ENCODE measurements around the gene TARDBP. TPM values are rescaled to one million over a fixed set of nuclear protein-coding genes. Genes with fewer than 3 reads are reported as not detected.
"Not testable (repeated sequence)": the region's sequence is repeated elsewhere in the genome, so short reads cannot be mapped to it uniquely, and the experiment has no call there.

TARDBP gene
- total RNA-seq, 1 experiment from 2014 or later = 67.2 TPM

DNA sequence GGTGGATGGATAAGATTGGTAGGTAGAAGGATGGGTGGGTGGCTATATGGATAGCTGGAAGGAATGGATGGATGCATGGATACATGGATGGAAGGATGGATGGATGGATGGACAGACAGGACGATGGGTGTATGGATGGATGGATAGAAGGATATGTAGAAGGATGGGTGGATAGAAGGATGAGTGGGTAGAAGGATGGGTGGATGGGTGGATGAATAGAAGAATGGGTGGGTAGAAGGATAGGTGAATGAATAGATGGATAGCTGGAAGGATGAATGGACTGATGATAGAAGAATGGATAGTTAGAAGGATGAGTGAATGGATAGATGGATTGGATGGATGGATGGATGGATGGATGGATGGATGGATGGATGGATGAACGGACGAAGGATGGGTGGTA lies 29.6 kb downstream of the TARDBP start:
- DNase-seq (ENCODE audit: low spot score) = no peak

DNA sequence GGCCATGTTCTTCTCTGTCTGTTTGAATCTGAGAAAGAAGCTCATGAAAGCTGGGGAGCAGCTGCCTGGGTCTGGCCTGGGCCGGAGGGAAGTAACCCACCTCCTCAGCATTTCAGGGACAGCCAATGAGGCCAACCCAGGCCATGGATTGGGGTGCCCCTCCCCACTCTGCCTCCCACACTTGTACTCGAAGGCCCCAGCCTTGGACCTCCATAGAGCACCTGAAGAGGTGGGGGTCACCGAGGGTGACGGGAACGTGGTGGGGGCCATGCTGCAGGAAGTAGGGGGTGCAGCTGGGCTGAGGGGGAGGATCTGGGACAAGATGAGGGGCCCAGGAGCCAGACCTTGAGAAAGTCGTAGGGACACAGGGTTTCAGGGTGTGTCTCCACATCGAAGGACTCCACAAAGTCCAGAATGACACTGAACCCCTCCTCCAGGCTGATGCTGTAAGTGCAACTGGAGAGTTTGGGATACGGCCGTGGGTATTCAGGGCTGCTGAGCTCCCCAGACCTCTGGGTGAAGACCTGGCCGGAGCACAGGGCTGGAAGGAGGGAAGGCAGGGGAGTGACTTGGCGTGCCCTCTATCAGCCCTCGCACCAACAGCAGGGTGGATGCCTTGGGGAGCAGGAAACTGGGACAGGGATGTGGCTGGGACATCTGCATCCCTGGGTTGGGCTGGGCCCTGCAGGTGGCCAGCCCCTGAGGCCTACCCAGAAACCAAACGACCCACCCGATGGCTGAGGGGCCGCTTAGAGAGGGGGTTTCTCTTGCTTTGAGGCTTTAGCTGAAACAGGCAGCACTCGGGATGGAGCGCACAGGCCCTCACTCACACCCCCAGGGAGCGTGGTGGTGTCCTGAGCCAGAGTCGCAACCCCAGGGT lies 30.8 kb downstream of the TARDBP start:
- DNase-seq (ENCODE audit: low spot score) = no peak

DNA sequence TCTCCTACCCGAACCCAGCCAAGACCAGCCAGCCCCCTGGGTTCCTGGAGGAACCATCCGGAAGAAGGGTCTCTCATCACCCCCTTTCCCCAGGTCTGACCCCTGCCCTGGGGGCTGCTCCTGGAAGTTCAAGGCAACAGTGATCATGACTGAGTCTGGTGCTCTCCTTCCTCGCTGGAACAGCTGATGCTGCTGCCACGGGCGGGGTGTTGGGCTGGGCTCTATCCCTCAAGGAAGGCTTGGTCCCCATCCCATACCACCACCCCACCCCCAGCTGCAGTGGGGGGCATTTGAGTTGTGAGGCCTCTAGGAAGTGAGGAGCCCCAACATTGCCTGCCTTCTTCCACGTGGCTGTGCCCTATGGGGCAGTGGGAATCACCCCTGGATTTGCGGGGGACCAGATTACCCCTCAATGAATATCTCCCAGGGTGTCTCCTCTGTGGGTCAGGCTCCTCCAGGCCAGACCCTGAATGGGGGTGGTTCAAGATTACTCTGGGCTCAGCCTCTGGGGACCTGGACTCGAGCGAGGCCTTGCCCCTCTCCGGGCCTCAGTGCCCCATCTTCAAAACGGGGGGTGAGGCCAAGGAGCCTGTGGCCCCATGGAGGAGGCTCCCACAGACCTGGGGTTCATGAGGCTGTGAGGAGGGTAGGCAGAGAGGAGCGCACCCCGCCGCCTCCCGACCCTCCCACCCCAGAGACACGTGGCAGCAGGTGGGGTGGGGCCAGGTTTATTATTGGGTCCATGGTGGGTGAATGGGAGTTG lies 31.8 kb downstream of the TARDBP start:
- DNase-seq (ENCODE audit: low spot score) = no peak

DNA sequence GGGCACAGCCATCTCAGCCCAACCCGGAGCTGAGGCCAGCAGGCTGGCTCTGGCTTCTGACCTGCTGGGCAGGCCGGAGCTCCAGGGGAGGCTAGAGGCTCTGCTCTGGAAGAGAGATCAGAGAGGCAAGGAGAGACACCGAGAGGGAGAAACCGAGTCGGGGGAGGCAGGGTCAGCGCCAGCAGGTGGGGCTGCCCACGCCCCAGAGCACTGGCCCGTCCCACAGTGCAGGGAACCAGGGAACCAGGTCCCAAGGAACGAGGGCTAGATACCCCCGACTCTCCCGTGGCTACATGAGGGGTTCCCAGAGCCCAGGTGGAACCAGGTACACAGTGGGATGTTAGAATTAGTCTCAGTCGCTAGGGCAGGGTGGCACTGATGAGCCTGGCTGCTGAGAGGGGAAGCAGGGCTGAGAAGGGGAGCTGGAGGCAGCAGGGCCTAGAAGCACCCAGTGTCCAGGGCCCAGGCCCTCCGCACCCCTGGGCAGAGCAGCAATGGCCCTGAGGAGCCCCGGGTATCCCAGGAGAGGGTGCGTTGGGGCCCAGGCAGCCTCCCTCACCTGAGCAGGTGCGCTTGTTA lies 32.5 kb downstream of the TARDBP start:
- no peak for DNase-seq (ENCODE audit: low spot score)

DNA sequence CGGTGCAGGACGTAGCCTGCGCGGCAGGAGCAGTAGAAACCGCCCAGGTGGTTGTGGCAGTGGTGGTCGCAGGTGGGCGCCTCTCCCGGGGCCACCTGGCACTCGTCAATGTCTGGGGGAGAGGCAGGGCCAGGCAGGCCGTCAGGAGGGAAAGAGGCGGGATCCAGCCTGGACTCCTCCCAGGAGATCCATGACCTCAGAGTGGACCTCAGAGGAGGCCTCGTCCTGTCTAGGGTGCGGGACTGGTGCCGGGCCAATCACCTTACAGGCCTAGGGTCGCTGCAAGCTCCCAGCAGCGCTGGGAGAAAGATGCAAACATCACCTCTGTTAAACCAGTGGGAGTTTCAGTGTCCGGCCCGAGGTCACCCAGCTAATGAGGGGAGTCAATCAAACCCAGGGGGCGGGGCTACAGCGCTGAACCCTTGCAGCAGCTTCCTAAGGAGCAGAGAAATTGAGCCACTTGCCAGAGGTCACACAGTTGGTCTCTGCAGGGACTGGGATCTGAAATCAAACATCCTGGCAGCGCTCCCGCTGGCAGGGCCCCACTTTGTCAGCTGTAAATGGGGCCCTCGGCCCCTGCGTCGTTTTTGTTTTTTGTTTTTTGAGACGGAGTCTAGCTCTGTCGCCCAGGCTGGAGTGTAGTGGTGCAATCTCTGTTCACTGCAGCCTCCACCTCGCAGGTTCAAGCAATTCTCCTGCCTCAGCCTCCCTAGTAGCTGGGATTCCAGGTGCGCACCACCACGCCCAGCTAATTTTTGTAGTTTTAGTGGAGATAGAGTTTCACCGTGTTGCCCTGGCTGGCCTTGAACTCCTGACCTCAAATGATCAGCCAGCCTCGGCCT lies 33.2 kb downstream of the TARDBP start:
- DNase-seq (ENCODE audit: low spot score) = no peak

DNA sequence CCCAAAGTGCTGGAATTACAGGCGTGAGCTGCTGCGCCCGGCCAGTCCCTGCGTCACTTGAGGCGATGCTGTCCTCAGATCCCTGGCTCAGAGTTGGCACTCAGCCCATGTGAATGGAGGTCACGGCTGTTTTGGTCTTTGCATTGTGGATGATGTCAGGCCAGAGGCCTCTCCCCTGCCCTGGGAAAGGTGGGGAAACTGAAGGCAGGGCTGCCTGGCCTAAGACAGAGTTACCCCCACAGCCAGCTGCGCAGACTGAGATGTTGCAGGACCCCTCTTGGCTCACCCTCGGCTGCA lies 33.8 kb downstream of the TARDBP start:
- DNase-seq (ENCODE audit: low spot score) = no peak

DNA sequence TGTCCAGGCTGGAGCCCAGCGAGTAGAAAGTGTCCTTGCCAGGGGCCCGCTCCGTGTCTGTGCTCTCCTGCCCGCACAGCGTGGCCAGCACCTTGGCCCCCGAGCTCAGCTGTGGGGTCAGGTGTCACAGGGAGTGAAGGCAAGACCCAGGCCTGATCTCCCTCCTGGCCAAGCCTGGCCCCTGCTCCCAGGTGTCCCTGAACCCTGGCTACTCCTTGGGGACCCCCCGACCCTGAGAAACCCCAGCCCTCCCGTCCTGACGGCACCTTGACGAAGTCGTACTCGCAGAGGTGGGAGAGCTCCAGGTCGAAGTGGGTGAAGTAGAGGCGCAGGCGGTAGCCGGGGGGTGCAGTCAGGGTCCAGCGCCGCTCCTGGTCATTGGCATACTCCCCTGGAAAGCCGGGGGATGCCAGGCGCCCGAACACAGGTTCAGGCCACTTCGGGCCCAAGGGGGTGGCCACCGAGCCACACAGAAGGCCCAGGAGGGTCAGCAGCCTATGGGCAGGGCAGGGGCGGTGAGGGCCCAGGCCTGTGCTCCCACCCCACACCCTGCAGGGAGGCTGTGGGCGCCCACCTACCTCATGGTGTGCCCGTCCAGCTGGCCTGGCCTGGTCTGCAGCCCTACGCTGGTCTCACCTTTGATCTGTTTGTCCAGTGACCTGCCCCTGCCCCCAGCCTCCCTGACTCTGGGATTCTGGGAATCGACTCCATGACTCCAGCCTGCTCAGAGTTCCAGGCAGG lies 34.3 kb downstream of the TARDBP start, which contains the start of gene MASP2:
Gene MASP2, minus strand, starts transcription at position 615 of the 741 bp plus-strand sequence. Its CDS starts 32 bp downstream, at position 583.
- DNase-seq (ENCODE audit: low spot score) = no peak

DNA sequence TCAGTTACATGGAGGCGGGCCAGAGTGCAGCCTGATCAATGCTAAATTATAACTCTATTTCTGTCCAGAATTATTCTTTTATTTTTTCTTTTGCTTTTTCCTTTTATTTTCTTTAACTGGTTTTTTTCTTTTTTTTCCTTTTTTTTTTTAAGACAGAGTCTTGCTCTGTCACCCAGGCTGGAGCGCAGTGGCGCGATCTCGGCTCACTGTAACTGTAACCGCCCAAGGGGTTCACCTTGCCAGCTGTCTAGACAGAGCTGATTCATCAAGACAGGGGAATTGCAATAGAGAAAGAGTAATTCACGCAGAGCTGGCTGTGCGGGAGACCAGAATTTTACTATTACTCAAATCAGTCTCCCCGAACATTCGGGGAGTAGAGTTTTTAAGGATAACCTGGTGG lies 38.7 kb downstream of the TARDBP start:
- not testable (repeated sequence) for DNase-seq (ENCODE audit: low spot score)

DNA sequence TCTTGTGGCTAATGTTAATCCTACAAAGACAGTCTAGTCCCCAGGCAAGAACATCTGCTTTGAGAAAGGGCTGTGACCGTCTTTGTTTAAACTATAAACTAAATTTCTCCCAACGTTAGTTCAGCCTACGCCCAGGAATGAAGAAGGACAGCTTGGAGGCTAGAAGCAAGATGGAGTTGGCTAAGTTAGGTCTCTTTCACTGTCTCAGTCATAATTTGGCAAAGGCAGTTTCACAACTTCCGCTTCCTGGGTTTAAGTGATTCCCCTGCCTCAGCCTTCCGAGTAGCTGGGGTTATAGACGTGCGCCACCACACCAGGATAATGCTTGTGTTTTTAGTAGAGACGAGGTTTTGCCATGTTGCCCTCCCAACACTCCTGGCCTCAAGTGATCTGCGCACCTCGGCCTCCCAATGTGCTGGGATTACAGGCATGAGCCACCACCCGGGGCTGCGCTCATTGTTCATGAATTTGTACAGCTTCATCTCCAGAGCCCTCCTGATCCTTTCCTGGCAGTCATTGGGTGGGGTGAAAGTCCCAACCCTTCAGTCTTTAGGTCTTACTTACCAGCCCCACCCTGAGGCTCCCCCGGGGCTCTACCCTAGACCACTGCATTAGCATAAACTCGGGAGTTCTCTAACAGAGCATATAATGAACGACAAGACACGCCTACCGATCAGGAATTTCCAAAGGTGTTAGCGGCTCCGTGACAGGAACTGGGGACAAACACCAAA lies 39.5 kb downstream of the TARDBP start:
- DNase-seq (ENCODE audit: low spot score) = no peak

DNA sequence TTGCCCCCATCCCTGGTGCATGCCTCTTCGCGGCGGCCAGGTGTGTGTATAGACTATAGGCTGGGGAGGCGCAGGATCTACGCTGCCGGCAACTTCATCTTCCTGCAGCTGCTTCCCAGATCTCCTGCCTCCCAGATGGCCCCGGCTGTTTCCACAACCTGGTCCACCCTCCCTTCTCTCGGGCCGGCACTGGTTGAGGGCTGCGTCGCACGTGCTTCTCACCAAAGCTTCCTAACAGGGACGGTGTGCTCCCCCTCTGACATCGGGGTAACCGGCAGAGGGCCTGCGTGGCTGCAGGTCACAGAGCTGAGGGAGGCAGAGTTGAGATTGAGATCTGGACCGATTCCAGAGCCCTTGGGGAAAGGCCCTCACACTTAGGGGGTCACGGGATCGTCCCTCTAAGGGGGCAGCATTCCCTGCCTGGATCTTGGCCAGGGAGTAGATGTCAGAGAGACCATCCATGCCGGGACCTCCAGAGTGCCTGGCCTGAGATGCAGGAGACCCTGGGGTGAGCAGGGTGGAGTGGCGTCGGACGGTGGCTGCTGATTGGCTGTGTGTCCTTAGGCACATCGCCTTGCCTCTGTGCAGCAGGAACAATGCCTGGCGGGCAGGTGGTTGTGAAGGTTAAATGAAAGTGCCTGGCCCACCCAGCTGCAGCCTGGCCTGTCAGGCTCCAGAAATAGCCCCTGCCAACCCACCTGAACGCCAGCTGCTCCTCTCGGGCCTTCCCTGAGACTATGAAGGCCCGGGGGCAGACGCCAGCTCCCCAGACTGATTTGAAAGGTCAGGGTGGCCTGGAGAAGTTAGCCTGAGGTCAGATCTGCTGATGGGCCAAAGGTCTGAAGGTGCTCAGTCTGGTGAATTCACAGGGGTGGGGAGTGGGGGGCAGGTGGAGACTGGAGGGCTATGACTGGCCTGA lies 40.6 kb downstream of the TARDBP start:
- DNase-seq (ENCODE audit: low spot score) = no peak

DNA sequence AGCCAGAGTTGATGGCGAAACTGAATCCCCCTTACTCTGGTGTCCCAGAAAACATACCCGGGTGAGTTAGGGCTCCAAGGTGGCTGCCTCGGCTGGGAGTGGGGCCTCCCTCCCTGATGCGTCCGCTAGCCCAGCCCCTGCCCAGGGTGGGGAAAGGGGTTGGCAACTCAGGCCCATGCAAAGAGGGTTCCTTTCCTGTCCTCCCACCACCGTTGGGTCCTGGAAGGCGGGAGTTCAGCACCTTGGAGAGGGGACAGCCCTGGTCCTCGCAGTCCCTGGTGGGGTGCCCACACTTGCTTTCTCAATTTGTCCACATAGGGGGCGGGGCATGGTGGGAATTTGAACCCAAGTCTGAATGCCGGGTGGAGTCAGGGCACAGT lies 41.3 kb downstream of the TARDBP start:
- no peak for DNase-seq (ENCODE audit: low spot score)

DNA sequence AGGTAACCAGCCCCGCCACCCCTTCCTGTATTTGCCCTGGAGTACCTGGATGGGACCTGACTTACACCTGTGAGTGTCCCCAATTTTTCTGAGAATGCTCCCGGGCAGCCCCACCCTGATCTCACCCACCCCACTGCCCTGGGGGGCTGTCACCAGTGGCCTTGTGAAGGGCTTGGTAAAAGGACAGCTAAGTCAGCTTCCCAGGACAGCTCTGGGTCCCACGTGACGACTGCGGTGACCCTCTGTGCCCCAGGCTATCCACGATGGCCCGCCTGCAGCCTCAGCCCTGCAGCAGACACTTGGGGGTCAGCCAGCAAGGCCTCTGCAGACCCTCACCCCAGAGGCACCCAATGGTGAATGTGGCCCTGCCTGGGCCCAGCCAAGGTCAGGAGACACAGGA lies 41.7 kb downstream of the TARDBP start:
- DNase-seq (ENCODE audit: low spot score) = no peak

DNA sequence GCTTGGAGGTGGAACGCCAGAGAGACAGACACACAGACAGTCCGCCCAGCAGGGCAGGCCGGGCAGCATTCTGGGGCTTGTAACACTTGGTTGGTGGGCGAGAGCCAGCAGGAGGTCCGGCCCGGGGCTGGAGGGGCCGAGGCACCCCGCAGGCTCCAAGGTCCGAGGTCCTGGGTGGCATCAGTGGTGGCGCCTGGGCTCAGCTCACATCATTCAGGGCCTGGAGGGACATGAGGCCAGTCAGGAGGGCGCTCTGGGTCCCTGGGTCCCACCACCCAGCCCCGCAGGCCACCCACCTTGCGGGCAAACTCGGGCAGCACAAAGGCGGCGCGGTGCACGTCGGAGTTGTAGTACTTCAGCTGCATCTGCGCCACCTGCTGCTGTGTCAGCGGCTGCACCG lies 42.2 kb downstream of the TARDBP start:
- no peak for DNase-seq (ENCODE audit: low spot score)

DNA sequence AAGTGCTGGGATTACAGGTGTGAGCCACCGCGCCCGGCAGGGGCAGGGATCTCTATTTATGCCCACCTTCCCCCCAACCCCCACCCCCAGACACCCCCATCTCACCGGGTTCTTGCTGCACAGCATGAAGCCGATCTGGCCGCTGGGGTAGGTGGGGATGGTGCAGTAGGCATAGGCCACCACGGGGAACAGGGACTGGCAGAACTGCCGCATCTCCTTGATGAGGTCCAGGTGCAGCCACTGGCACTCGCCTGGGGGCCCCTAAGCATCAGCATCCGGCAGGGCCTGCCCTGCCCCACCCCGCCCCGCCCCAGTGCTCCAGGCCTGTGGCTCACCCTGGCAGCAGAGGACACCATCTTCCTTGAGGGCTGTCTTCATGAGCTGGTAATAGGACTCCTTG lies 43.2 kb downstream of the TARDBP start:
- DNase-seq (ENCODE audit: low spot score) = no peak

DNA sequence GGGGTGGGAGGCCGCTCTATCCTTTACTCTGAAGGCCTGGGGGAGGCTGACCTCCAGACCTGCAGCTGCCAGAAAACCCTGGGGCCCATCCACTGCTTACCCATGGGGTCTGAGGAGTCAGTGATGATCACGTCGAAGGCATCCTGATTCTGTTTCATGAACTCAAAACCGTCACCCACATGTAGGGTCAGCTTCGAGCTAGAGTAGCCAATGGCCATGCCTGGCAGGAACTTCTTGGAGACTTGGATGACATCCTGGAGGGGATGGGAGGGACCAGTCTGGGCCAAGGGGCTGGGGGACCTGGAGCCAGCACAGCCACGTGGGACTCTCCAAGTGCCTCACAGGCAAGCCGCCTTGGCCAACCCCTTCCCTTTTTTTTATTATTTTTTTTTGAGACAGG lies 44.0 kb downstream of the TARDBP start:
- no peak for DNase-seq (ENCODE audit: low spot score)

DNA sequence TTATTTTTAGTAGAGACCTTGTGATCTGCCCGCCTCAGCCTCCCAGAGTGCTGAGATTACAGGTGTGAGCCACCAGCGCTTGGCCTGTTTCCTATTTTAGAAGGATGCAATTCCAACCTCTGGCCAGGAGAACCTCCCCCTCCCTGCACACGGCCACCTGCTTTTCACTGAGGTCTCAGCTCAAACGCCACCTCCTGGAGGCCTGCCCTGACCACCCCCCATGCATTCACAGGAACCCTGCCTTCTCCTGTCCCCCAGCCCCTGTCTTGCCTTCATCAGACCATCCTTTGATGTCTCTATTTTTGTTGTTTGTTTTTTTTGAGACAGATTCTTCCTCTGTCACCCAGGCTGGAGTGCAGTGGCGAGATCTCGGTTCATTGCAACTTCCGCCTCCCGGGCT lies 45.0 kb downstream of the TARDBP start:
- no peak for DNase-seq (ENCODE audit: low spot score)

DNA sequence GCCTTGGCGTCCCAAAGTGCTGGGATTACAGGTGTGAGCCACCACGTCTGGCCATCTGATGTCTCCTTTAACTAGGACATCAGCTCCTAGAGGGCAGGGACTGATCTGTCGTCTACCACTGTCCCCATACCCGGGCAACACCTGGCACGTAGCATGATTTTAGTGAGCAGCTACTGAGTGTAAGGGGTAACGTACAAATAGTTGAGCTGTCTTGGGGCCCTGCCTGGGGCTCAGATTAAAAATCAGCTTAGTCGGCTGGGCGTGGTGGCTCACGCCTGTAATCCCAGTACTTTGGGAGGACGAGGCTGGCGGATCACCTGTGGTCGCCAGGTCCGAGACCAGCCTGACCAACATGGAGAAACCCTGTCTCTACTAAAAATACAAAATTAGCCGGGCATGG lies 45.6 kb downstream of the TARDBP start:
- no peak for DNase-seq (ENCODE audit: low spot score)

DNA sequence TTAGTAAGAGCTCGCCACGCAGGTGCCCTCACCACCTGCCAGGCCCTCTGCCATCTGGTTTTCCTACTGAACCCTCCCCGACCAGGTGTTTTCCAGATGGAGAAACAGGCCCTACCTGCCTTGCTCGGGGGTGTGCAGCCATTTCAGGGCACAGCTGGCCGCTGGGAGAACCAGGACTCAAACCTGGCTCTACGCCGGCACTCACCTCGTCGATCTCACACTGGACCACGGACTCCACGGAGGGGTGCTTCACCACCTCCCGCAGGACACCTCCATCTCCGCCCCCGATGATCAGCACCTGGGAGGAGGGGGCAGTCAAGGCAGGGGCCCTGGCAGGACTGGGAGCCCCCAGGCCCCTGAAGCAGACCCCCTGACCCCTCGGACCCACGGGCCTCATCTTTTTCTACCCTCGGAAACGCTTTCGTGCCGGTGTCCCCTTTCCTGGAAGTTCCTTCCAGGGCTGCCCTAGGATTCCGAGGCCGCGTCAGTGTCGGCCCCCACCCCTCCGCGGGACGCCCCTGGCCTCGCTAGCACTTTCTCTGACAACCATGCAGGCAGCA lies 46.2 kb downstream of the TARDBP start:
- no peak for DNase-seq (ENCODE audit: low spot score)
